Astrocyte of the hippocampus (primary cell): ENCODE measurements around the gene CEACAM19.
A peak's percentile ranks its signal among the peaks of the same experiment; 100 is the strongest.
"Not testable (repeated sequence)": the region's sequence is repeated elsewhere in the genome, so short reads cannot be mapped to it uniquely, and the experiment has no call there.

ENCODE experiments used
- DNase-seq: peaks from one replicate; pipeline ENCODE4 v3.0.0; 2011; ENCODE audit warnings: low read depth, low spot score

CEACAM19 gene

GRCh38 chr19:44671400-44671799 is at the start of gene CEACAM19:
Gene CEACAM19, plus strand, starts transcription at chr19:44671482. Its CDS starts 450 bp downstream, at chr19:44671932.
- DNase-seq, result no peak

- DNase-seq, result peak; percentile 26
Observed at GRCh38 chr19:44623080-44623479, 48.2 kb upstream of the CEACAM19 start.

GRCh38 chr19:44623626-44624025 is 47.7 kb upstream of the CEACAM19 start:
- no peak for DNase-seq

GRCh38 chr19:44624840-44625354 is 46.4 kb upstream of the CEACAM19 start:
- no peak for DNase-seq

GRCh38 chr19:44625637-44626036 is 45.6 kb upstream of the CEACAM19 start:
- not testable (repeated sequence) for DNase-seq

- DNase-seq, result peak; percentile 98
Observed at GRCh38 chr19:44626048-44626624, 45.1 kb upstream of the CEACAM19 start.

GRCh38 chr19:44627631-44628030 is 43.7 kb upstream of the CEACAM19 start:
- no peak for DNase-seq

GRCh38 chr19:44628793-44629192 is 42.5 kb upstream of the CEACAM19 start:
- no peak for DNase-seq

GRCh38 chr19:44631611-44632010 is 39.7 kb upstream of the CEACAM19 start:
- DNase-seq, result not testable (repeated sequence)

GRCh38 chr19:44634058-44634457 is 37.2 kb upstream of the CEACAM19 start:
- DNase-seq, result not testable (repeated sequence)

GRCh38 chr19:44634785-44635184 is 36.5 kb upstream of the CEACAM19 start:
- no peak for DNase-seq

GRCh38 chr19:44635581-44636438 is 35.5 kb upstream of the CEACAM19 start:
- DNase-seq, result peak; percentile 17

- DNase-seq, result no peak
Observed at GRCh38 chr19:44636439-44637389, 34.6 kb upstream of the CEACAM19 start.

GRCh38 chr19:44637390-44637764 is 33.9 kb upstream of the CEACAM19 start:
- no peak for DNase-seq

GRCh38 chr19:44640518-44640917 is 30.8 kb upstream of the CEACAM19 start:
- peak; percentile 58 for DNase-seq

- no peak for DNase-seq
Observed at GRCh38 chr19:44641501-44642265, 29.6 kb upstream of the CEACAM19 start.

- no peak for DNase-seq
Observed at GRCh38 chr19:44642377-44642776, 28.9 kb upstream of the CEACAM19 start.

GRCh38 chr19:44643605-44644401 is 27.5 kb upstream of the CEACAM19 start, which contains the start of gene PVR:
Gene PVR, plus strand, starts transcription at chr19:44643910. Its CDS starts 187 bp downstream, at chr19:44644097.
- peak; percentile 91 for DNase-seq

- peak; percentile 68 for DNase-seq
Observed at GRCh38 chr19:44644402-44645016, 26.8 kb upstream of the CEACAM19 start.
